ENCODE results near the gene STAC2.
"Not testable (repeated sequence)": the region's sequence is repeated elsewhere in the genome, so short reads cannot be mapped to it uniquely, and the experiment has no call there.

Gene STAC2

DNA sequence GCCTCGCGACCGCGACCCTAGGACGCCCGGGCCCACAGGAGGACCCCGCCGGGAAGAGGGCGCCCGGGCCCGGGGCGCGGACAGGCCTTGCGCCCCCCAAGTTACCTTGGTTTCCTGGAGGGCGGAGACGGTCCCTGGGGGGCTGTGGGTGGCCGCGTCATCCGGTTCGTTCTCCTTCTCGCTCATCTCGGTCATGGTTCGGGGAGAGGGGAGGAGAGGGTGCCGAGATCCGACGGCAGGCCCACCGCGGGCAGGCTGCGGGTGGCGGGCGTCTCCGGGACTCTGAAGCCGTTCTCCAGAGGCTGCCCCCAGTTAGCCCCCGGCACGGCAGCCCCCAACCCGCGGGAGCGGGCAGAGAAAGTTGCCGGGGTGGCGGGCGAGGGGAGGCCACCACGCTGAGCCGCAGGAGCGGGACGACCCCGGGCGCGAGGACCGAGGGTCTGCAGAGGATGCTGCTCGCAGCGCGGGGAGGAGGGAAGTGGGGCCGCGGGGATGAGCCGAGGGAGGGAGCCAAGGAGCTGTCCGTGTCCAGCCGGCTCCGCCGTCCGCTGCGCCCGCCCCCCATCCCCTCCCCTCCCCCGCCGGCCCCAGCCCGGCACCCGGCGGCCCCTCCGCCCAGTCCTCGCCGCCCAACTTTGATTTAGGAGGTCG, at the start of gene STAC2:
Gene STAC2 (minus strand): TSS at position 638 of the 651 bp plus-strand sequence. CDS start 443 bp downstream, at position 195.
- DNase-seq: no peak

GRCh38 chr17:39271546-39271945, 45.8 kb upstream of the STAC2 start:
- no peak for DNase-seq

- DNase-seq: no peak
Observed at GRCh38 chr17:39270923-39271322, 45.2 kb upstream of the STAC2 start.

GRCh38 chr17:39264119-39264518, 38.4 kb upstream of the STAC2 start:
- no peak for DNase-seq

DNA sequence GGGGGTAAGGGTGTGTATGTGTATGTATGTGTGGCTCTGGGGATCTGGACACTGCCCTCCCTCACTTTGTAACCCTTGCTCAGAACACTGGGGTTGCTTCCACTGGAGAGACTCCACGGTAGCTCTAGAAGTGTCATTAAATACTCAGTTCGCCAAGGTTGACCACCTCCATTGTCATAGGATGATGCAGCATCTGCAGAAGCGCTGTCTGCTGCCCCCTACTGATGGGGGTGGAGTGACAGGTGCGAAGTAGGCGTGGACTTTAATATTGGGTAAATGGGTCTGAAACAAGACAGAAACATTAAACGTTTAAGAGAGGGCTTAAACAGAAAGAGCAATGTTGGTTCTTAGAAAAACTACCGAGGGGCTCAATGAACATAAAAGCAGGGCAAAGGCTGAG, 35.5 kb upstream of the STAC2 start:
- DNase-seq: peak; percentile 26

- DNase-seq: no peak
Observed at GRCh38 chr17:39252788-39253460, 27.2 kb upstream of the STAC2 start.

DNA sequence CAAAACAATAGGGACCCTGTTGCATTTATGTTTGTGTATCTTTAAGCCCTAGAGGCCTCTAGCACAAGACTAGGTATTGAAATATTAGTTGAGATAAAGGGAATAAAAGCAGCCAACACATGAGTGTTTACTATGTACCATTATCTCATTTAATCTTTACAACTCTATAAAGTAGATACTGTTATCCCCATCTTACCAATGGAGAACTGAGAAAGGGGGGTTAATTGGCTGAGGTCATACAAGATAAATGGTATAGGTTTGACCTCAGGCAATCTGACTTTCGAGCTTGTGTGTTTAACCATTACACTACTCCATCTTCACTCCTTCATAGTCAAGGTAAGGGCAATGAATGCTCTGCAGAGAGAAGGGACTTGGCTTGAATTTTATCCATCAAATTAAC, 26.3 kb upstream of the STAC2 start:
- DNase-seq: no peak

DNA sequence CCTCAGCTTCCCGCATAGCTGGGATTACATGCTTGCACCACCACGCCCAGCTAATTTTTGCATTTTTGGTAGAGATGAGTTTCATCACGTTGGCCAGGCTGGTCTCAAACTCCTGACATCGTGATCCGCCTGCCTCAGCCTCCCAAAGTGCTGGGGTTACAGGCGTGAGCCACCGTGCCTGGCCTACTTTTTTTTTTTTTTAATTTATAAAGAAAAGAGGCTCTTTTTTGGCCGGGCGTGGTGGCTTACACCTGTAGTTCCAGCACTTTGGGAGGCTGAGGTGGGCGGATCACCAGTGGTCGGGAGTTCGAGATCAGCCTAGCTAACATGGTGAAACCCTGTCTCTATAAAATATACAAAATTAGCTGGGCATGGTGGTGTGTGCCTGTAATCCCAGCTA, 24.3 kb upstream of the STAC2 start:
- not testable (repeated sequence) for DNase-seq

- DNase-seq: no peak
Observed at GRCh38 chr17:39246274-39246673, 20.5 kb upstream of the STAC2 start.

DNA sequence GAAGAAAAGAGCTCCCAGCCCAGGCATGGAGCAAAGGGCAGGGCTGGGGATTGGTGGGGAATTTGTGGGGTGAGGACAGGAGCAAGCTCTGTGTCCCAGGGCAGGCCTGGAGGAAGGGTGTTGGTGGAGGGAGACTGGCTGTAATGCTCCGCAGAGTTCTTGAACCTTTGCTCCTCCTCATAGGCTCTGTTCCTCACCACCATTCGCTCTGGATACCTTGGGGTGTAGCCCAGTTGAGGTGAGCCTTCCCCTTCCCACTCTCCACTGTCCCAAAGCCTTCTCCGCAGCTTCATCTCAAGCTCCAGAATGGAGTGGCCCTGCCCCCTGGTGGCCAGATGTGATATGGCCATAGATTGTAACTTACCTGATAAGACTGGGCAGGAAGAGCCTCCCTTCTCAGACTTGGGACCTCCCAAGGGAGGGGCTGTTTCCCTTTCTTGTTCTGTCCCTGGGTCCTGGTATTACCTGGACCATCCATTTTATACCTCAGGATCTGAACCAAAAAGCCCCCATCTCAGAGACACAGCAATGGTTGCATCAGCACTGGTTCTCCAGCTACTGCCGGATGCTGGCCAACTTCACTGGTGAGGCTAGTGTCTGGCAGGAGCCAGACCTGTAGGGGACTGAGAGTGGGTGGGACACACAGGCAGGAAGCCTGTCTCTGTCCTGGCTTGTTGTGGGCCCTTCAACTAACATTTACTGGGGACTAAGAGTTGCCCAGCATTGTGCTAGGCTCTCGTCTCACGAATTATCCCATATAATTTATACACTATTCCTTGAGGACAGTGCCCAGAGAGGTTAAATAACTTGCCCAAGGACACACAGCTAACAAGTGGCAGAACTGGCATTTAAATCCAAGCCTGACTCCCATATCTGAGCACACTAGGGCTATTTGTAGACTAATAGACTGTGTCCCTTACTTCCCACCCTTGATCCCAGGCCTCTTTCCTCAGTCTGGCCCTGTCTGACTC, 19.1 kb upstream of the STAC2 start:
- peak; percentile 84 for DNase-seq

- DNase-seq: no peak
Observed at GRCh38 chr17:39244016-39244599, 18.4 kb upstream of the STAC2 start.

DNA sequence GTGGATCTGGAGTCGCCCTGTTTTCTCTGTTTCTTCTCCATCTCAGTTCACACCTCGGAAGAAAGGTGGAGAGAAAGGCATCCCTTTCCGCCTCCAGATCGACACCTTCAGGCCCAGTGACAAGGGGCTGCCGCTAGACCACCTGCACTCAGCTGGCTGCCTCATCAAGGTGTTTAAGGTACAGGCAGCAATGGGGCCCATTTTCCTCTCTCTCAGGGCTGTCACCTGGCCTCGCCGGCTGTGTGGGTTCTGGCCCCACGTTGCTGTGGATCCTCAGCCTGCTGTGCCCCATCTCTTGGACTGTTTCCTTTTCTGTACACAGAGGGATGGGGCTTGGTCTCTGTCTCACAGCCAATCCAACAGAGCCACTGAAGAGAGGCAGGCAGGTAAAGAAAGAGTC, 17.4 kb upstream of the STAC2 start:
- no peak for DNase-seq

DNA sequence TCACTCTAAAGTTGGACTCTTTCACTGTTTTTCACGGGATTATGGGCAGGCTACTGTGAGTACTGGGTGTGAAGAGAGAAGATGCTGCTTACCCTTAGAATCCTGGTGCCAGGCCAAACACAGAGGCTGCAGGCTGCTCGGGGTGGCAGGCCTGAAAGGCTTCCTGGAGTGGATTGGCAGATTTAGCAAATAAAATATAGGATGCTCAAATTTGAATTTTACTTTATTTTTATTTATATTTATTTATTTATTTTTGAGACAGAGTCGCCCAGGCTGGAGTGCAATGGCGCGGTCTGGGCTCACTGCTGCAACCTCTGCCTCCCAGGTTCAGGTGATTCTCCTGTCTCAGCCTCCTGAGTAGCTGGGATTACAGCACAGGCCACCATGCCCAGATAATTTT, 14.9 kb upstream of the STAC2 start:
- no peak for DNase-seq

DNA sequence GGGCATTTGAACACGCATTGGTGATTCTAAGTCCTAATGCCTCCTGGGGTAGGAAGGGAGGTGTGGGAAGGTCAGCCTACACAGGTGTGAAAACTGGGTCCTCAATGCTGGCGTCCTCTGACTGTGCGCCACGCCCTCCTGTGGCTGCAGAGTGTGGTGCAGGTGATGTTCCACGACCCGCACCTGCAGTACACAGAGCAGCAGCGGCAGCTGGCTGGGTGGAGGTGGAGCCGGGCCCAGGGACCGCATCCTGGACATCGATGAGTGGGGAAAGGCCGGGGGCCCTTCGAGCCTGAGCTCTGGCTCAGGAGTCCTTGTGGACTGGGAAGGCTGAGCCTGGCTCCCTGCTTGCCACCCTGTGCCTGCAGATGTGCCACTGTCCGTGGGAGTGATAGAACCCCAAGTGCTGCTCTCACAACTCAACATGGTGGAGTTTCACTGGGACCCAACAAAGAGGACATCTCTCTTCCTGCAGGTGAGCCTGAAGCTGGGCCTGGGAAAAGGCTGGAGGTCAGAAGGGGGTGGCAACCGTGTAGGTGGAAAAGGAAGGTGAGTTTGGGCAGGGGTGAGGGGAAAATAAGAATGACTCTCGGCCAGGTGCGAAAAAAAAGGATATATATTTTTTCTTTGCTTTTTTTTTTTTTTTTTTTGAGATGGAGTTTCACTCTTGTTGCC, 14.0 kb upstream of the STAC2 start:
- peak; percentile 64 for DNase-seq

- DNase-seq: peak; percentile 88
Observed at GRCh38 chr17:39238311-39238972, 12.7 kb upstream of the STAC2 start.

DNA sequence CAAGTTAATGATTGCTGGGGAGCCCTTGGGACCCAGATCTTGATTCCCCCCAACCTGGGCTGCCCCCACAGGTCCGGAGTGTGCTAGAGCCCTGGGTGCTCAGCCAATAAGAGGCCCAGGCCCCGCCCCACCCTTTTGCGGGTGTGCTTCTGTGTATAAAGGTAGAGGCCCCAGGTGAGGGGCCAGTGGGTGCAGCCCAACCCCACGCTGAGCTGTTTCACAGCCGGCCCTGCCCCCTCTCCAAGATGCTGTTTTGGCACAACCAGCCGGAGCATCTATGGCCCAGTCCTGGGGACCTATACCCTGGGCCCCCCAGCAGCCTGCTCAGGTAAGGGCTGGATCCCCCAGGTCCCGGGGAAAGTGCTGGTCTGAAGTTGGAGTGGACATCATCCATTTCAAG, 11.8 kb upstream of the STAC2 start:
- no peak for DNase-seq

GRCh38 chr17:39236981-39237441, 11.3 kb upstream of the STAC2 start:
- no peak for DNase-seq

- DNase-seq: no peak
Observed at GRCh38 chr17:39236450-39236927, 10.7 kb upstream of the STAC2 start.

DNA sequence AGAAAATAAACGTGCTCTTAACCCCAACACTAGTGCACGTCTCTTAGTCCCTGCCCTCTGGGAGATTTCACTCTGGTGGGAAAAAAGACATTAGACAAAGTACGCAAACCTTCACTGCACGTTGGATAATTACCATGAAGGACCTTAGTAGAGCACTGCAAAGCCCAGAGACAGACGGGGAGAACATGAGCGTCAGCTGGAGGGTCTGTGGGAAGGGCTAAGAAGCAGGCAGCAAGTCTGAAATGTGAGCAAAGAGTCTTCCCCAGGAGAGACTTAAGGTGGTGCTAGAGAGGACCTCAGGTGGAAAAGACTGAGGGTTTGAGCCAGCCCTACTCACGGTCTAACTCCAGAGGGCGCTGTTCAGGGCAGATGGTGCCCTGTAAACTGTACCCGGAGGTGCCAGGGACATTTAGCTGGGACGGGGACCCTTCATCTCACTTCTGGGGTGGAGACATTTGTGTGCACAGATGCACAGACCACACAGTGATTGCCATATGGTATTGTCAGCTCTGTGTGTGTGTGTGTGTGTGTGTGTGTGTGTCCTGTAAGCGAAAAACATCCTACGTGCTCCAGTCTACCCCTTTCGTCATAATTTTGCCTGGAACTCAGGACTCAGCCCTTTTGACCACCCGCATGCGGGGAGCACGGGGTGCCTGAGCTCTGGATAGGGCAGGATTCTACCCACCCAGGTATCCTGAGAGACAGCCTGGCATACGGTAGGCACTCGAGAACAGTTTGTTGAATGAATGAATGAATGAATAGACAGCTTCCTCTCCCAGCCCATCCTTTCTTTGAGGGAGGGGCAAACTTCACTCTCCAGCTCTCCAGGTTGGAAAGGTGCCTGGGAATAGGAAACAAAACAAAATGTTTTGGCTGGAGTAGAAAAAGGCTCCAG, 10.1 kb upstream of the STAC2 start:
- peak; percentile 73 for DNase-seq

Data from activated CD4-positive, alpha-beta T cell treated with anti-CD3 and anti-CD28 coated beads, Interleukin-2, amount 50 U/mL, for 16 hours (primary cell).